Activated CD4-positive, alpha-beta T cell treated with anti-CD3 and anti-CD28 coated beads for 4 hours (primary cell): ENCODE results near the gene RASAL1.

Source experiments
- DNase-seq, 2 donors: peaks; one replicate each; pipeline ENCODE4 v3.0.0-alpha.2; 2020

Gene RASAL1

GRCh38 chr12:113162102-113163029 lies 26.8 kb upstream of the RASAL1 start:
- no peak for DNase-seq

GRCh38 chr12:113161415-113162016 lies 26.0 kb upstream of the RASAL1 start:
- no peak for DNase-seq

GRCh38 chr12:113159937-113160336 lies 24.4 kb upstream of the RASAL1 start:
- no peak for DNase-seq

GRCh38 chr12:113158439-113159203 lies 23.1 kb upstream of the RASAL1 start:
- DNase-seq = no peak

GRCh38 chr12:113157218-113157859 lies 21.8 kb upstream of the RASAL1 start:
- DNase-seq = no peak

- no peak for DNase-seq
Observed at GRCh38 chr12:113155646-113156045, 20.1 kb upstream of the RASAL1 start.

- DNase-seq = no peak
Observed at GRCh38 chr12:113155060-113155459, 19.5 kb upstream of the RASAL1 start.

- no peak for DNase-seq
Observed at GRCh38 chr12:113154351-113154973, 18.9 kb upstream of the RASAL1 start.

- peak; percentile 60 for DNase-seq
Observed at GRCh38 chr12:113152835-113153814, 17.6 kb upstream of the RASAL1 start.

GRCh38 chr12:113152196-113152834 lies 16.8 kb upstream of the RASAL1 start:
- DNase-seq = no peak

GRCh38 chr12:113151655-113152054 lies 16.1 kb upstream of the RASAL1 start:
- DNase-seq = no peak

GRCh38 chr12:113149361-113150150 lies 14.0 kb upstream of the RASAL1 start, which contains the start of gene CFAP73:
Gene CFAP73 (plus strand): TSS chr12:113149724. CDS start chr12:113149858, 134 bp downstream.
- no peak for DNase-seq

GRCh38 chr12:113146999-113147398 lies 11.4 kb upstream of the RASAL1 start:
- no peak for DNase-seq

GRCh38 chr12:113145720-113146551 lies 10.4 kb upstream of the RASAL1 start:
- no peak for DNase-seq

GRCh38 chr12:113144806-113145205 lies 9.2 kb upstream of the RASAL1 start:
- DNase-seq = no peak

- DNase-seq = no peak
Observed at GRCh38 chr12:113143959-113144358, 8.4 kb upstream of the RASAL1 start.

GRCh38 chr12:113142886-113143332 lies 7.3 kb upstream of the RASAL1 start:
- no peak for DNase-seq

- DNase-seq = no peak
Observed at GRCh38 chr12:113142173-113142885, 6.8 kb upstream of the RASAL1 start.
